Neuronal stem cell (in vitro differentiated cells): ENCODE measurements around the gene STK32B.

ENCODE experiments used
- DNase-seq: peaks from one replicate; pipeline ENCODE4 v3.0.0-alpha.2; 2013; ENCODE audit warnings: low spot score
- H2AFZ ChIP-seq: one replicate; pipeline ENCODE4 v1.6.1; 2013; ENCODE audit warnings: mild to moderate bottlenecking, low read length, inconsistent platforms
- H2AK5ac ChIP-seq: 2 replicates; pipeline ENCODE4 v1.6.1; 2013; ENCODE audit warnings: low read depth, mild to moderate bottlenecking, inconsistent platforms, low read length, moderate library complexity, mixed read lengths
- H2BK120ac ChIP-seq: 2 replicates; pipeline ENCODE4 v1.6.1; 2013; ENCODE audit warnings: low read depth, mild to moderate bottlenecking, inconsistent platforms, low read length, moderate library complexity, mixed read lengths
- H2BK12ac ChIP-seq: one replicate; pipeline ENCODE4 v1.6.1; 2013; ENCODE audit warnings: low read length, inconsistent platforms
- H2BK15ac ChIP-seq: 2 replicates; pipeline ENCODE4 v1.6.1; 2013; ENCODE audit warnings: mild to moderate bottlenecking, low read length, inconsistent platforms, mixed read lengths
- H2BK5ac ChIP-seq: one replicate; pipeline ENCODE4 v1.6.1; 2013; ENCODE audit warnings: inconsistent platforms, mild to moderate bottlenecking, low read length, moderate library complexity
- H3K14ac ChIP-seq: one replicate; pipeline ENCODE4 v1.6.1; 2013; ENCODE audit warnings: low read length, inconsistent platforms
- H3K18ac ChIP-seq: 2 replicates; pipeline ENCODE4 v1.6.1; 2013; ENCODE audit warnings: low read length, inconsistent platforms
- H3K23ac ChIP-seq: 2 replicates; pipeline ENCODE4 v1.6.1; 2013; ENCODE audit warnings: low read depth, mild to moderate bottlenecking, mixed read lengths, low read length, inconsistent platforms; ENCODE audit not compliant: poor library complexity
- H3K27ac ChIP-seq: replicated peaks from 3 replicates; pipeline ENCODE4 v1.5.1; 2013; ENCODE audit warnings: low read length, inconsistent platforms
- H3K27me3 ChIP-seq, 3 experiments: 2 replicates each; pipeline ENCODE4 v1.6.1; 2013; ENCODE audit warnings: low read length in 3 of 3, mild to moderate bottlenecking in 2 of 3, inconsistent platforms in 1 of 3, low read depth in 1 of 3, mixed read lengths in 1 of 3, moderate library complexity in 1 of 3; ENCODE audit not compliant: control insufficient read depth in 3 of 3, insufficient read depth in 3 of 3
- H3K36me3 ChIP-seq, 2 donors: replicated peaks in 1 of 2; 2 replicates each; pipeline ENCODE4 v1.6.1; 2013; ENCODE audit warnings: low read length in 2 of 2; ENCODE audit not compliant: control insufficient read depth in 2 of 2, insufficient read depth in 2 of 2
- H3K4ac ChIP-seq: 2 replicates; pipeline ENCODE4 v1.6.1; 2013; ENCODE audit warnings: inconsistent platforms, mild to moderate bottlenecking, low read length, moderate library complexity
- H3K4me1 ChIP-seq, 2 donors: 1 replicate in 1 of 2; 2 replicates in 1 of 2; pipeline ENCODE4 v1.6.1; 2013; ENCODE audit warnings: low read length in 2 of 2, low read depth in 1 of 2; ENCODE audit not compliant: control insufficient read depth in 2 of 2, insufficient read depth in 1 of 2
- H3K4me2 ChIP-seq: one replicate; pipeline ENCODE4 v1.6.1; 2013; ENCODE audit warnings: mild to moderate bottlenecking, low read length, inconsistent platforms; ENCODE audit not compliant: insufficient read depth, poor library complexity, severe bottlenecking
- H3K4me3 ChIP-seq, 2 donors: 2 replicates each; pipeline ENCODE4 v1.5.1; 2013; ENCODE audit warnings: low read length in 2 of 2, mild to moderate bottlenecking in 2 of 2, inconsistent platforms in 1 of 2, moderate library complexity in 1 of 2
- H3K79me1 ChIP-seq: one replicate; pipeline ENCODE4 v1.6.1; 2013; ENCODE audit warnings: low read depth, mild to moderate bottlenecking, inconsistent platforms, low read length, moderate library complexity
- H3K9ac ChIP-seq: one replicate; pipeline ENCODE4 v1.6.1; 2013; ENCODE audit warnings: mild to moderate bottlenecking, low read depth, low read length, inconsistent platforms; ENCODE audit not compliant: poor library complexity
- H3K9me3 ChIP-seq, 2 donors: replicated peaks in 1 of 2; 2 replicates each; pipeline versions ENCODE3 to v1.6.1; 2013; ENCODE audit warnings: low read length in 2 of 2, mild to moderate bottlenecking in 2 of 2, inconsistent platforms in 1 of 2, low read depth in 1 of 2, mixed read lengths in 1 of 2, moderate library complexity in 1 of 2; ENCODE audit not compliant: control insufficient read depth in 2 of 2, insufficient read depth in 1 of 2
- H4K8ac ChIP-seq: one replicate; pipeline ENCODE4 v1.6.1; 2013; ENCODE audit warnings: low read depth, mild to moderate bottlenecking, inconsistent platforms, low read length, moderate library complexity
- H4K91ac ChIP-seq: one replicate; pipeline ENCODE4 v1.6.1; 2013; ENCODE audit warnings: low read length, low read depth, mild to moderate bottlenecking, inconsistent platforms; ENCODE audit not compliant: poor library complexity
- WGBS, 2 donors: extraction: QIAGEN DNeasy Blood & Tissue Kit; methylation state at CpG; one replicate each; pipeline ENCODE4 v1.1.7; 2013; ENCODE audit warnings: missing lambda C conversion rate in 2 of 2, mixed read lengths in 1 of 2; ENCODE audit not compliant: insufficient read length in 2 of 2, insufficient replicate concordance in 1 of 2; ENCODE audit errors: extremely low coverage in 2 of 2; 5-methylcytosine and 5-hydroxymethylcytosine counted together

STK32B gene

GRCh38 chr4:5160668-5161067 lies 109.4 kb downstream of the STK32B start:
- no peak overlapping the region for H2BK12ac ChIP-seq
- no peaks in the 10 kb centered on the region for H3K79me1 ChIP-seq
- H3K4me3 ChIP-seq: no peak overlapping the region
- H3K4me2 ChIP-seq: no peak overlapping the region
- no peak overlapping the region for H3K23ac ChIP-seq
- H3K36me3 ChIP-seq: no peaks in the 10 kb centered on the region
- H3K4ac ChIP-seq: no peak overlapping the region
- DNase-seq: no peak
- H2BK15ac ChIP-seq: peak overlapping the region; percentile 16
- H3K9me3 ChIP-seq: peaks cover 0 to 3% of the 10 kb centered on the region in 2 donors
- H3K27ac ChIP-seq: no peak overlapping the region
- H2BK5ac ChIP-seq: no peak overlapping the region
- no CpG with 5 or more reads among the region's 4 CpGs for WGBS, 2 donors
- H2AFZ ChIP-seq: no peak overlapping the region
- H3K18ac ChIP-seq: peak overlapping the region; percentile 74
- H2AK5ac ChIP-seq: no peak overlapping the region
- H3K14ac ChIP-seq: no peak overlapping the region
- no peak overlapping the region for H3K9ac ChIP-seq
- no peak overlapping the region for H2BK120ac ChIP-seq
- peaks cover 0 to 11% of the 10 kb centered on the region in 2 donors for H3K4me1 ChIP-seq
- H3K27me3 ChIP-seq: no peaks in the 10 kb centered on the region
- no peak overlapping the region for H4K91ac ChIP-seq
- no peak overlapping the region for H4K8ac ChIP-seq

- Histone ChIP-seq H3K9ac (no peak overlapping the region), H4K8ac (no peak overlapping the region), H3K27me3 (no peaks in the 10 kb centered on the region), H2BK120ac (no peak overlapping the region), H3K4me2 (no peak overlapping the region), H2BK15ac (no peak overlapping the region), H3K4me3 (no peak overlapping the region), H2AFZ (no peak overlapping the region), H3K23ac (no peak overlapping the region), H3K36me3 (no peaks in the 10 kb centered on the region), H2BK5ac (no peak overlapping the region), H3K9me3 (peaks cover 0 to 3% of the 10 kb centered on the region in 2 donors), H3K79me1 (no peaks in the 10 kb centered on the region), H2BK12ac (no peak overlapping the region), H4K91ac (no peak overlapping the region), H3K4ac (no peak overlapping the region), H2AK5ac (no peak overlapping the region), H3K27ac (no peak overlapping the region), H3K4me1 (peaks cover 0 to 14% of the 10 kb centered on the region in 2 donors), H3K18ac (no peak overlapping the region), H3K14ac (no peak overlapping the region)
- no peak for DNase-seq
- WGBS, 2 donors: no CpG with 5 or more reads among the region's 6 CpGs
Measured at GRCh38 chr4:5162909-5163508, 111.7 kb downstream of the STK32B start.

- Histone ChIP-seq H3K27me3 (no peaks in the 10 kb centered on the region), H3K27ac (no peak overlapping the region), H2BK120ac (no peak overlapping the region), H3K4me2 (no peak overlapping the region), H4K8ac (no peak overlapping the region), H3K23ac (no peak overlapping the region), H3K14ac (no peak overlapping the region), H3K9ac (no peak overlapping the region), H3K4me1 (peaks cover 0 to 9% of the 10 kb centered on the region in 2 donors), H2AK5ac (no peak overlapping the region), H3K9me3 (peaks cover 0 to 3% of the 10 kb centered on the region in 2 donors), H3K79me1 (no peaks in the 10 kb centered on the region), H3K18ac (no peak overlapping the region), H2BK15ac (no peak overlapping the region), H3K36me3 (no peaks in the 10 kb centered on the region), H3K4ac (no peak overlapping the region), H4K91ac (no peak overlapping the region), H2AFZ (no peak overlapping the region), H2BK5ac (no peak overlapping the region), H3K4me3 (no peak overlapping the region), H2BK12ac (no peak overlapping the region)
- DNase-seq: no peak
- no CpG with 5 or more reads among the region's 10 CpGs for WGBS, 2 donors
Measured at GRCh38 chr4:5164221-5164912, 113.1 kb downstream of the STK32B start.

- H3K27ac ChIP-seq: no peak overlapping the region
- H3K4me2 ChIP-seq: no peak overlapping the region
- no peak for DNase-seq
Measured at GRCh38 chr4:5165420-5166369, 114.4 kb downstream of the STK32B start.

More at GRCh38 chr4:5165420-5166369, 114.4 kb downstream of the STK32B start:
- Histone ChIP-seq H2BK120ac (no peak overlapping the region), H2BK12ac (no peak overlapping the region), H3K4me3 (no peak overlapping the region), H3K27me3 (no peaks in the 10 kb centered on the region), H3K23ac (no peak overlapping the region), H3K9ac (no peak overlapping the region), H3K36me3 (no peaks in the 10 kb centered on the region), H3K18ac (no peak overlapping the region), H4K91ac (no peak overlapping the region), H4K8ac (no peak overlapping the region), H3K4me1 (peaks cover 0 to 9% of the 10 kb centered on the region in 2 donors), H2AK5ac (no peak overlapping the region), H2BK15ac (no peak overlapping the region), H2AFZ (no peak overlapping the region), H3K4ac (no peak overlapping the region), H3K79me1 (no peaks in the 10 kb centered on the region), H2BK5ac (no peak overlapping the region), H3K14ac (no peak overlapping the region), H3K9me3 (peaks cover 0 to 2% of the 10 kb centered on the region in 2 donors)
- no CpG with 5 or more reads among the region's 29 CpGs for WGBS, 2 donors
